T-cell (primary cell): ENCODE results near the gene XPNPEP2. TPM values are rescaled to one million over a fixed set of nuclear protein-coding genes. Genes with fewer than 3 reads are reported as not detected.
A peak's percentile ranks its signal among the peaks of the same experiment; 100 is the strongest.

Source experiments
- ATAC-seq, 4 experiments: fragments of 200-7000 bp in 3 of 4; fragments of 150-1000 bp in 1 of 4; cut with Tn5 transposase; replicated peaks in 1 of 4; 1 replicate in 3 of 4; 2 replicates in 1 of 4; pipeline ENCODE4 v1.10.0; 2021; ENCODE audit warnings: moderate library complexity in 3 of 4, mild to moderate bottlenecking in 2 of 4, moderate number of reproducible peaks in 1 of 4
- CTCF ChIA-PET, 2 donors: fragments of 300-600 bp; sonication (Branson Sonifier 250); formaldehyde crosslinking; loops; one replicate each; lab custom pipeline; 2022; ENCODE audit warnings: antibody characterized with exemption in 2 of 2; lab: Charles Lee
- POLR2A ChIA-PET, 2 donors: fragments of 300-600 bp; sonication (Branson Sonifier 250); formaldehyde crosslinking; loops; one replicate each; lab custom pipeline; 2022; ENCODE audit warnings: antibody characterized with exemption in 2 of 2; lab: Charles Lee
- DNase-seq, 35 experiments: peaks; one replicate each; pipeline versions ENCODE4 v3.0.0 to v3.0.0-alpha.2; 2013 to 2023
- H3K27ac ChIP-seq: one replicate; pipeline ENCODE4 v1.5.1; 2013; ENCODE audit warnings: low read length
- H3K27me3 ChIP-seq, 2 experiments: replicated peaks in 1 of 2; 1 replicate in 1 of 2; 2 replicates in 1 of 2; pipeline versions ENCODE4 v1.6.1 to v1.7.0; 2013; ENCODE audit warnings: low read length in 1 of 2, mixed read lengths in 1 of 2; ENCODE audit not compliant: control insufficient read depth in 2 of 2, insufficient read depth in 2 of 2; ENCODE audit errors: extremely low read depth in 1 of 2
- H3K36me3 ChIP-seq, 2 donors: 1 replicate in 1 of 2; 2 replicates in 1 of 2; pipeline versions ENCODE4 v1.6.1 to v1.7.0; 2013; ENCODE audit warnings: low read length in 1 of 2; ENCODE audit not compliant: control insufficient read depth in 2 of 2, insufficient read depth in 1 of 2; ENCODE audit errors: extremely low read depth in 1 of 2
- H3K4me1 ChIP-seq, 2 experiments: 1 replicate in 1 of 2; 2 replicates in 1 of 2; pipeline versions ENCODE4 v1.6.1 to v1.7.0; 2013; ENCODE audit warnings: low read length in 2 of 2, mixed read lengths in 1 of 2; ENCODE audit not compliant: insufficient read depth in 2 of 2, control insufficient read depth in 1 of 2; ENCODE audit errors: extremely low read depth in 1 of 2
- H3K4me3 ChIP-seq, 2 donors: 1 replicate in 1 of 2; 2 replicates in 1 of 2; pipeline versions ENCODE4 v1.5.1 to v1.7.0; 2013; ENCODE audit warnings: mild to moderate bottlenecking in 2 of 2, low read length in 1 of 2, moderate library complexity in 1 of 2; ENCODE audit not compliant: control insufficient read depth in 1 of 2; ENCODE audit errors: extremely low read depth in 1 of 2
- H3K9me3 ChIP-seq: 2 replicates; pipeline ENCODE4 v1.7.0; 2013
- H3K27ac Mint-ChIP-seq, 2 donors: one replicate each; pipeline ENCODE4 v1.8.0; 2020 to 2021; ENCODE audit warnings: mild to moderate bottlenecking in 2 of 2, mixed read lengths in 2 of 2
- H3K27me3 Mint-ChIP-seq, 2 donors: one replicate each; pipeline ENCODE4 v1.8.0; 2021 to 2022; ENCODE audit warnings: mixed read lengths in 2 of 2
- H3K36me3 Mint-ChIP-seq: one replicate; pipeline ENCODE4 v1.8.0; 2021; ENCODE audit warnings: mixed read lengths
- H3K4me1 Mint-ChIP-seq, 3 donors: one replicate each; pipeline ENCODE4 v1.8.0; 2020 to 2022; ENCODE audit warnings: mixed read lengths in 3 of 3, mild to moderate bottlenecking in 1 of 3
- H3K4me3 Mint-ChIP-seq, 3 donors: one replicate each; pipeline ENCODE4 v1.8.0; 2020 to 2022; ENCODE audit warnings: mild to moderate bottlenecking in 3 of 3, mixed read lengths in 3 of 3, moderate library complexity in 3 of 3
- H3K9me3 Mint-ChIP-seq, 3 donors: one replicate each; pipeline ENCODE4 v1.8.0; 2020 to 2022; ENCODE audit warnings: mixed read lengths in 3 of 3
- WGBS: methylation state at CpG from one replicate; pipeline ENCODE4 v1.1.5; 2013; ENCODE audit warnings: missing lambda C conversion rate; ENCODE audit not compliant: insufficient coverage; 5-methylcytosine and 5-hydroxymethylcytosine counted together
- total RNA-seq, 35 experiments: library from RNA in 6 of 35; stranded (reverse) in 6 of 35; fragments of 120-200 nt in 1 of 35; gene quantifications; one replicate each; pipeline versions ENCODE4 v1.2.1 to v1.2.4 and lab custom pipeline; 2013 to 2026

Gene XPNPEP2
- total RNA-seq, 5 donors from 2014 or later (not counting 1 experiment from before 2014, with no cell fraction given) = 0.20 to 0.84 (median 0.37) TPM; not detected in 1

- Mint-ChIP-seq H3K4me1 (peaks cover 59 to 68% (median 66%) of the 10 kb centered on the region in 3 donors), H3K27me3 (no peaks in the 10 kb centered on the region), H3K36me3 (no peaks in the 10 kb centered on the region), H3K4me3 (peak overlapping the region; percentile 25 to 51 (median 34)), H3K9me3 (no peaks in the 10 kb centered on the region), H3K27ac (peak overlapping the region; percentile 85 to 92)
- H3K4me1 ChIP-seq = peaks cover 44 to 75% of the 10 kb centered on the region in 2 experiments
- peak overlapping the region; percentile 59 for H3K27ac ChIP-seq
- H3K4me3 ChIP-seq = peak overlapping the region in 1 of 2 donors; percentile 17
- H3K27me3 ChIP-seq = no peaks in the 10 kb centered on the region
- peak in 1 of 4 experiments; percentile 26 for ATAC-seq
- POLR2A ChIA-PET = interaction anchor here (0.7 to 1.5 kb wide), 3 partner anchors 11 to 956 kb away, joined by 3 to 7 read pairs (median 3); partner anchors contain the start of gene SASH3 (in 1 of the 2)
- no peak for DNase-seq
- 70% methylated on average over 2 of the region's 8 CpGs for WGBS
- H3K36me3 ChIP-seq = no peaks in the 10 kb centered on the region
- CTCF ChIA-PET = interaction anchor here (0.7 to 1.3 kb wide), 4 partner anchors 9 to 12 kb away, joined by 3 to 6 read pairs (median 4); partner anchors contain the start of gene SASH3 (in 1 of the 2)
- no peaks in the 10 kb centered on the region for H3K9me3 ChIP-seq
Measured at GRCh38 chrX:129768586-129769466, 30.0 kb downstream of the XPNPEP2 start.

GRCh38 chrX:129769467-129770154, 30.8 kb downstream of the XPNPEP2 start:
- H3K9me3 Mint-ChIP-seq = no peaks in the 10 kb centered on the region

GRCh38 chrX:129771266-129771995, 32.7 kb downstream of the XPNPEP2 start:
- Histone ChIP-seq H3K4me1 (peaks cover 48 to 100% of the 10 kb centered on the region in 2 experiments), H3K27ac (peak overlapping the region; percentile 79), H3K36me3 (no peaks in the 10 kb centered on the region), H3K27me3 (no peaks in the 10 kb centered on the region), H3K9me3 (no peaks in the 10 kb centered on the region), H3K4me3 (no peak overlapping the region)
- Mint-ChIP-seq H3K27ac (peak overlapping the region; percentile 92 to 95), H3K27me3 (no peaks in the 10 kb centered on the region), H3K9me3 (no peaks in the 10 kb centered on the region), H3K4me1 (peaks cover 75 to 86% (median 80%) of the 10 kb centered on the region in 3 donors), H3K36me3 (no peaks in the 10 kb centered on the region), H3K4me3 (peak overlapping the region in 1 of 3 donors; percentile 57)
- ATAC-seq (peak; percentile 28 to 37 (median 36)), DNase-seq (peak in 21 of 35 experiments; percentile 14 to 71 (median 34))
- ChIA-PET POLR2A (interaction anchor here in 1 of 2 donors (0.7 to 1.0 kb wide), 2 partner anchors 10 to 25 kb away, joined by 3 read pairs; no protein-coding TSS in a partner anchor), CTCF (interaction anchor here (0.6 to 2.0 kb wide), 4 partner anchors 9 to 16 kb away, joined by 3 to 11 read pairs (median 4); no protein-coding TSS in a partner anchor)
- WGBS = 21% methylated on average over 7 of the region's 14 CpGs

More at GRCh38 chrX:129769467-129770154, 30.8 kb downstream of the XPNPEP2 start:
- ATAC-seq (peak; percentile 85 to 92 (median 88)), DNase-seq (peak; percentile 37 to 90 (median 76))
- Mint-ChIP-seq H3K4me3 (peak overlapping the region; percentile 25 to 51 (median 34)), H3K4me1 (peaks cover 67 to 76% (median 73%) of the 10 kb centered on the region in 3 donors), H3K36me3 (no peaks in the 10 kb centered on the region), H3K27me3 (no peaks in the 10 kb centered on the region), H3K27ac (peak overlapping the region; percentile 85 to 92)
- WGBS = 38% methylated on average over 1 of the region's 9 CpGs
- Histone ChIP-seq H3K27me3 (no peaks in the 10 kb centered on the region), H3K4me1 (peaks cover 45 to 83% of the 10 kb centered on the region in 2 experiments), H3K9me3 (no peaks in the 10 kb centered on the region), H3K27ac (peak overlapping the region; percentile 59), H3K4me3 (peak overlapping the region in 1 of 2 donors; percentile 17), H3K36me3 (no peaks in the 10 kb centered on the region)
- CTCF ChIA-PET = interaction anchor here (0.6 to 1.3 kb wide), 5 partner anchors 10 to 31 kb away, joined by 3 to 6 read pairs (median 3); partner anchors contain the start of gene SASH3 (in 1 of the 2)
- POLR2A ChIA-PET = interaction anchor here in 1 of 2 donors (1.3 to 1.5 kb wide), 2 partner anchors 10 to 12 kb away, joined by 3 to 7 read pairs; partner anchors contain the start of gene SASH3

GRCh38 chrX:129772796-129773431, 34.1 kb downstream of the XPNPEP2 start:
- H3K4me3 ChIP-seq = no peak overlapping the region
- H3K27me3 ChIP-seq = no peaks in the 10 kb centered on the region
- peak overlapping the region; percentile 84 to 97 for H3K27ac Mint-ChIP-seq
- no peaks in the 10 kb centered on the region for H3K9me3 Mint-ChIP-seq
- peak overlapping the region; percentile 9 to 57 (median 28) for H3K4me3 Mint-ChIP-seq
- H3K36me3 ChIP-seq = no peaks in the 10 kb centered on the region
- ATAC-seq (no peak), DNase-seq (peak in 27 of 35 experiments; percentile 19 to 76 (median 40))
- no peaks in the 10 kb centered on the region for H3K9me3 ChIP-seq
- POLR2A ChIA-PET = interaction anchor here (0.6 to 1.0 kb wide), 3 partner anchors 8 to 24 kb away, joined by 3 read pairs; no protein-coding TSS in a partner anchor
- peak overlapping the region; percentile 79 for H3K27ac ChIP-seq
- peaks cover 78 to 87% (median 82%) of the 10 kb centered on the region in 3 donors for H3K4me1 Mint-ChIP-seq
- no peaks in the 10 kb centered on the region for H3K36me3 Mint-ChIP-seq
- peaks cover 55 to 100% of the 10 kb centered on the region in 2 experiments for H3K4me1 ChIP-seq
- CTCF ChIA-PET = interaction anchor here in 1 of 2 donors (1.8 to 2.0 kb wide), 2 partner anchors 9 to 13 kb away, joined by 5 to 11 read pairs; no protein-coding TSS in a partner anchor
- 0% methylated on average over 2 of the region's 14 CpGs for WGBS
- H3K27me3 Mint-ChIP-seq = no peaks in the 10 kb centered on the region

GRCh38 chrX:129773649-129774458, 35.1 kb downstream of the XPNPEP2 start:
- no peaks in the 10 kb centered on the region for H3K9me3 ChIP-seq
- no peaks in the 10 kb centered on the region for H3K36me3 ChIP-seq
- ChIA-PET POLR2A (no interaction called here), CTCF (interaction anchor here in 1 of 2 donors (1.8 to 2.0 kb wide), 2 partner anchors 8 to 14 kb away, joined by 5 to 11 read pairs; no protein-coding TSS in a partner anchor)
- no peak for ATAC-seq
- no peak overlapping the region for H3K4me3 ChIP-seq
- H3K27ac ChIP-seq = peak overlapping the region; percentile 49
- peaks cover 78 to 86% (median 82%) of the 10 kb centered on the region in 3 donors for H3K4me1 Mint-ChIP-seq
- no peaks in the 10 kb centered on the region for H3K27me3 Mint-ChIP-seq
- H3K36me3 Mint-ChIP-seq = no peaks in the 10 kb centered on the region
- peak overlapping the region; percentile 84 to 97 for H3K27ac Mint-ChIP-seq
- H3K27me3 ChIP-seq = no peaks in the 10 kb centered on the region
- H3K4me3 Mint-ChIP-seq = peak overlapping the region in 1 of 3 donors; percentile 57
- no peak for DNase-seq
- no CpG with 5 or more reads among the region's 4 CpGs for WGBS
- H3K4me1 ChIP-seq = peaks cover 50 to 96% of the 10 kb centered on the region in 2 experiments
- no peaks in the 10 kb centered on the region for H3K9me3 Mint-ChIP-seq
